HepG2 (cell line): ENCODE measurements around the gene NDUFAF8. TPM values are rescaled to one million over a fixed set of nuclear protein-coding genes. Genes with fewer than 3 reads are reported as not detected.

Experiments
- ATAC-seq: fragments of 200-7000 bp; cut with Tn5 transposase; 3 replicates; pipeline ENCODE4 v1.9.1; 2020; ENCODE audit warnings: mild to moderate bottlenecking, moderate library complexity
- BruUV-seq: library from RNA; stranded (reverse); fragments of 400-500 nt; replicated peaks from 2 replicates; lab custom pipeline; 2021; lab: Mats Ljungman, UMichigan
- CTCF ChIA-PET: fragments of 300-600 bp; formaldehyde crosslinking; extraction: SDS; loops from one replicate; lab custom pipeline; 2021; ENCODE audit warnings: low total read pairs, inconsistent platforms, low intra/inter-chr PET ratio; lab: Yijun Ruan, JAX
- POLR2A ChIA-PET: fragments of 350-600 bp; sonication (Branson Sonifier 250); formaldehyde crosslinking; loops from one replicate; lab custom pipeline; 2020; ENCODE audit warnings: antibody characterized with exemption, inconsistent platforms; lab: Yijun Ruan, JAX
- DNase-seq: peaks from one replicate; pipeline ENCODE4 v3.0.0-alpha.2; 2015; ENCODE audit warnings: low spot score
- FAIRE-seq: peaks from 3 replicates; lab custom pipeline; 2011; peaks lifted over from hg19 to GRCh38; lab: Jason Lieb, UNC
- H2AFZ ChIP-seq: one replicate; pipeline ENCODE4 v1.6.1; 2011; ENCODE audit warnings: low read length, inconsistent platforms
- H3K27ac ChIP-seq: fragments of 300-600 bp; 3 replicates; pipeline ENCODE4 v1.8.0; 2011; ENCODE audit warnings: mixed run types, mild to moderate bottlenecking, mixed read lengths, low read length, inconsistent platforms; ENCODE audit not compliant: insufficient read depth; ENCODE audit errors: extremely low read length
- H3K27me3 ChIP-seq, 2 experiments: fragments of 200-600 bp in 1 of 2; 2 replicates in 1 of 2; 3 replicates in 1 of 2; pipeline versions ENCODE4 v1.6.0 to v1.8.0; 2011; ENCODE audit warnings: low read length in 2 of 2, mild to moderate bottlenecking in 2 of 2, moderate library complexity in 2 of 2, inconsistent platforms in 1 of 2; ENCODE audit not compliant: insufficient read depth in 2 of 2, control insufficient read depth in 1 of 2
- H3K36me3 ChIP-seq, 2 experiments: fragments of 200-600 bp in 1 of 2; replicated peaks in 1 of 2; 2 replicates in 1 of 2; 3 replicates in 1 of 2; pipeline versions ENCODE4 v1.5.1 to v1.8.0; 2011; ENCODE audit warnings: low read length in 2 of 2, inconsistent platforms in 1 of 2; ENCODE audit not compliant: insufficient read depth in 2 of 2, control insufficient read depth in 1 of 2
- H3K4me1 ChIP-seq: 2 replicates; pipeline ENCODE4 v1.5.1; 2012; ENCODE audit warnings: low read length, inconsistent platforms; ENCODE audit not compliant: insufficient read depth
- H3K4me2 ChIP-seq: 2 replicates; pipeline ENCODE4 v1.6.0; 2011; ENCODE audit warnings: low read depth, low read length, inconsistent platforms
- H3K4me3 ChIP-seq, 3 experiments: fragments of 200-600 bp in 1 of 3; sonication (generic), shearing (Covaris generic) in 1 of 3; replicated peaks in 1 of 3; 2 replicates each; pipeline ENCODE4 v1.5.1; 2011 to 2016; ENCODE audit warnings: low read length in 3 of 3, inconsistent platforms in 2 of 3, low read depth in 2 of 3, mild to moderate bottlenecking in 2 of 3, control low read depth in 1 of 3, mixed read lengths in 1 of 3; ENCODE audit not compliant: insufficient read depth in 1 of 3
- H3K79me2 ChIP-seq: one replicate; pipeline ENCODE4 v1.6.1; 2011; ENCODE audit warnings: low read length, inconsistent platforms; ENCODE audit not compliant: insufficient read depth
- H3K9ac ChIP-seq: 2 replicates; pipeline ENCODE4 v1.6.0; 2011; ENCODE audit warnings: mild to moderate bottlenecking, low read depth, low read length, inconsistent platforms; ENCODE audit not compliant: insufficient read depth
- H3K9me3 ChIP-seq: 2 replicates; pipeline ENCODE4 v1.5.1; 2012; ENCODE audit warnings: mild to moderate bottlenecking, low read length
- H4K20me1 ChIP-seq: 2 replicates; pipeline ENCODE4 v1.6.0; 2011; ENCODE audit warnings: inconsistent platforms, mild to moderate bottlenecking, low read length, moderate library complexity; ENCODE audit not compliant: insufficient read depth
- ARNT ChIP-seq: fragments of 450-650 bp; IDR thresholded peaks from 2 replicates; pipeline ENCODE4 v1.6.1; 2017
- DZIP1 ChIP-seq: sonication (generic); formaldehyde crosslinking; IDR thresholded peaks from 2 replicates; pipeline ENCODE4 v1.5.0; 2020; ENCODE audit warnings: mild to moderate bottlenecking, missing genetic modification reagents
- MAFF ChIP-seq: IDR thresholded peaks from 2 replicates; pipeline ENCODE4 v1.6.1; 2011; ENCODE audit warnings: low read depth, low read length, improper control_type of control experiment
- MAFK ChIP-seq, 2 experiments: IDR thresholded peaks in 1 of 2; conservative IDR thresholded peaks in 1 of 2; 2 replicates each; pipeline ENCODE4 v1.6.1; 2011; ENCODE audit warnings: improper control_type of control experiment in 2 of 2, low read length in 2 of 2
- ZNF160 ChIP-seq: sonication (generic); formaldehyde crosslinking; IDR thresholded peaks from 2 replicates; pipeline ENCODE4 v1.8.0; 2022; ENCODE audit warnings: mild to moderate bottlenecking, inconsistent platforms, missing genetic modification reagents
- ZNF766 ChIP-seq: sonication (generic); formaldehyde crosslinking; IDR thresholded peaks from 2 replicates; pipeline ENCODE4 v1.5.0; 2020; ENCODE audit warnings: missing genetic modification reagents, borderline replicate concordance
- WGBS: methylation state at CpG from one replicate; pipeline ENCODE4 v1.1.6; 2017; ENCODE audit warnings: low lambda C conversion rate; 5-methylcytosine and 5-hydroxymethylcytosine counted together
- in situ Hi-C: cut with HindIII; loops from 2 replicates; pipeline ENCODE4 v1.10.0; 2017; ENCODE audit warnings: low pct_unique_long_range_greater_than_20kb; ENCODE audit not compliant: extremely low pct_ligation_motif_present
- intact Hi-C: fragments of 100-400 bp; cut with micrococcal nuclease; formaldehyde crosslinking; loops from one replicate; pipeline ENCODE4 v1.10.0; 2022; ENCODE audit not compliant: unreplicated experiment
- polyA plus RNA-seq, 8 experiments: library from polyadenylated mRNA; depleted of rRNA in 3 of 8; stranded (reverse) in 7 of 8; unstranded in 1 of 8; fragments of >200 nt; fragmentation: Illumina TruSeq in 4 of 8; extraction: Trizol in 4 of 8; gene quantifications; 2 replicates each; pipeline versions ENCODE4 v1.2.1 to v1.2.3, GENCODE V29; 2011 to 2016; ENCODE audit warnings: low read depth in 4 of 8, missing spikeins in 1 of 8, mixed read lengths in 1 of 8; ENCODE audit not compliant: insufficient read depth in 1 of 8
- total RNA-seq, 5 experiments: library from RNA; depleted of rRNA; stranded (reverse); fragments of >200 nt; fragmentation: Illumina TruSeq; extraction: Trizol; gene quantifications; 2 replicates each; pipeline ENCODE4 v1.2.3, GENCODE V29; 2016; ENCODE audit warnings: low read depth in 1 of 5

The NDUFAF8 gene
- total and polyA plus RNA-seq, 2 of the 13 experiments (the other 11 are each of a cell fraction or from before 2014, with no cell fraction given), result 75.6 to 233 TPM

- ATAC-seq (no peak), FAIRE-seq (no peak)
- BruUV-seq, result no TSS peak
- Histone ChIP-seq H3K27me3 (no peaks in the 10 kb centered on the region), H2AFZ (no peak overlapping the region), H3K79me2 (peaks cover 4% of the 10 kb centered on the region)
- POLR2A ChIA-PET, result no interaction called here
- TF ChIP-seq ARNT (no peak), DZIP1 (CRISPR knock-in tag) (0 out of 2 replicates have a peak, but pooled peaks have one; percentile 4)
- TF ChIP-seq, all 625 proteins: peak for 1
- in situ Hi-C loops, result no loop called here
- Histone ChIP-seq H3K27ac (no peak overlapping the region), H3K9ac (no peak overlapping the region), H3K9me3 (no peaks in the 10 kb centered on the region), H4K20me1 (no peaks in the 10 kb centered on the region), H3K4me3 (no peak overlapping the region), H3K4me1 (no peaks in the 10 kb centered on the region), H3K4me2 (no peak overlapping the region), H3K36me3 (peaks cover 14 to 58% of the 10 kb centered on the region in 2 experiments; a peak in 4 of 5 replicates)
- DNase-seq, result no peak
- intact Hi-C loops, result no loop called here
- CTCF ChIA-PET, result no interaction called here
- WGBS, result 95% methylated on average over 12 of the region's 16 CpGs
Measured at GRCh38 chr17:81282876-81283275, 43.8 kb downstream of the NDUFAF8 start.

GRCh38 chr17:81285179-81285878, 46.2 kb downstream of the NDUFAF8 start:
- H2AFZ ChIP-seq, result no peak overlapping the region
- no peak for TF ChIP-seq ZNF766
- peak; percentile 54; the same call in 1 of the 2 replicates for TF ChIP-seq MAFF
- peak; percentile 62 to 78 for TF ChIP-seq MAFK (conservative IDR thresholded peaks at IDR 0.05 in 1 of 2, IDR thresholded peaks at IDR 0.05 in 1 of 2; ENCODE audit: low read length in 2 of 2)
- no peak for TF ChIP-seq ZNF160 (CRISPR knock-in tag)
- H4K20me1 ChIP-seq, result no peaks in the 10 kb centered on the region
- no peaks in the 10 kb centered on the region for H3K9me3 ChIP-seq
- ChIA-PET CTCF (no interaction called here), POLR2A (no interaction called here)
- BruUV-seq, result no TSS peak
- intact Hi-C loops (no loop called here), in situ Hi-C loops (no loop called here)
- no peak overlapping the region for H3K4me3 ChIP-seq
- H3K27me3 ChIP-seq, result no peaks in the 10 kb centered on the region
- 94% methylated on average over 35 of the region's 37 CpGs for WGBS
- no peak overlapping the region for H3K4me2 ChIP-seq
- peaks cover 16 to 66% of the 10 kb centered on the region in 2 experiments for H3K36me3 ChIP-seq
- H3K4me1 ChIP-seq, result no peaks in the 10 kb centered on the region
- ATAC-seq (no peak), DNase-seq (no peak), FAIRE-seq (no peak)
- peaks cover 14% of the 10 kb centered on the region for H3K79me2 ChIP-seq
- H3K27ac ChIP-seq, result no peak overlapping the region
- H3K9ac ChIP-seq, result no peak overlapping the region
